Measurements from ENCODE around the gene PCDHB7.
"Not testable (repeated sequence)": the region's sequence is repeated elsewhere in the genome, so short reads cannot be mapped to it uniquely, and the experiment has no call there.

The PCDHB7 gene

DNA sequence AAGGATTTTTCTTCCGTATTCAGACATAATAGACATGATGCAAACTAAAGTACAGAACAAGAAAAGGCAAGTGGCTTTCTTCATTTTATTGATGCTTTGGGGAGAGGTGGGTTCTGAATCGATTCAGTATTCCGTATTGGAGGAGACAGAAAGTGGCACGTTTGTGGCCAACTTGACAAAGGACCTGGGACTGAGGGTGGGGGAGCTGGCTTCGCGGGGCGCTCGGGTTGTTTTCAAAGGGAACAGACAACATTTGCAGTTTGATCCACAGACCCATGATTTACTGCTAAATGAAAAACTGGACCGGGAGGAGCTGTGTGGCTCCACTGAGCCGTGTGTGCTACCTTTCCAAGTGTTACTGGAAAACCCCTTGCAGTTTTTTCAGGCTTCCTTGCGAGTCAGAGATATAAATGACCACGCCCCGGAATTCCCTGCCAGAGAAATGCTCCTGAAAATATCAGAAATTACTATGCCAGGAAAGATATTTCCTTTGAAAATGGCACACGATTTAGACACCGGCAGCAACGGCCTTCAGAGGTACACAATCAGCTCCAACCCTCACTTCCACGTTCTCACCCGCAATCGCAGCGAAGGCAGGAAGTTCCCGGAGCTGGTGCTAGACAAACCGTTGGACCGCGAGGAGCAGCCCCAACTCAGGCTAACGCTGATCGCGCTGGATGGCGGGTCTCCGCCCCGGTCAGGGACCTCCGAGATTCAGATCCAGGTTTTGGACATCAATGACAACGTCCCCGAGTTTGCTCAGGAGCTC lies 22.0 kb upstream of the PCDHB7 start:
- no peak for DNase-seq (ENCODE audit: low read depth)
- TF ChIP-seq, protein P1, sequence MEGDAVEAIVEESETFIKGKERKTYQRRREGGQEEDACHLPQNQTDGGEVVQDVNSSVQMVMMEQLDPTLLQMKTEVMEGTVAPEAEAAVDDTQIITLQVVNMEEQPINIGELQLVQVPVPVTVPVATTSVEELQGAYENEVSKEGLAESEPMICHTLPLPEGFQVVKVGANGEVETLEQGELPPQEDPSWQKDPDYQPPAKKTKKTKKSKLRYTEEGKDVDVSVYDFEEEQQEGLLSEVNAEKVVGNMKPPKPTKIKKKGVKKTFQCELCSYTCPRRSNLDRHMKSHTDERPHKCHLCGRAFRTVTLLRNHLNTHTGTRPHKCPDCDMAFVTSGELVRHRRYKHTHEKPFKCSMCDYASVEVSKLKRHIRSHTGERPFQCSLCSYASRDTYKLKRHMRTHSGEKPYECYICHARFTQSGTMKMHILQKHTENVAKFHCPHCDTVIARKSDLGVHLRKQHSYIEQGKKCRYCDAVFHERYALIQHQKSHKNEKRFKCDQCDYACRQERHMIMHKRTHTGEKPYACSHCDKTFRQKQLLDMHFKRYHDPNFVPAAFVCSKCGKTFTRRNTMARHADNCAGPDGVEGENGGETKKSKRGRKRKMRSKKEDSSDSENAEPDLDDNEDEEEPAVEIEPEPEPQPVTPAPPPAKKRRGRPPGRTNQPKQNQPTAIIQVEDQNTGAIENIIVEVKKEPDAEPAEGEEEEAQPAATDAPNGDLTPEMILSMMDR (IDR thresholded peaks at IDR 0.05; ENCODE audit: low read depth, low read length, missing control alignments): no peak

DNA sequence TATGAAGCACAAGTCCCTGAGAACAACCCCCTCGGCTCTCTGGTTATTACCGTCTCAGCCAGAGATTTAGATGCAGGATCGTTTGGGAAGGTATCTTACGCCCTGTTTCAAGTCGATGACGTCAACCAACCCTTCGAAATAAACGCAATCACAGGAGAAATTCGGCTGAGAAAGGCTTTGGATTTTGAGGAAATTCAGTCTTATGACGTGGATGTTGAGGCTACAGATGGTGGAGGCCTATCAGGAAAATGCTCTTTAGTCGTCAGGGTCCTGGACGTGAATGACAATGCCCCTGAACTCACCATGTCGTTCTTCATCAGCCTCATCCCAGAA lies 21.5 kb upstream of the PCDHB7 start:
- DNase-seq (ENCODE audit: low read depth): no peak
- TF ChIP-seq, protein P1 (IDR thresholded peaks at IDR 0.05; ENCODE audit: low read depth, low read length, missing control alignments): no peak
- H3K4me3 ChIP-seq (ENCODE audit: low read depth, low read length): no peak overlapping the region

More for the DNA sequence above, 22.0 kb upstream of the PCDHB7 start:
- no peak overlapping the region for H3K4me3 ChIP-seq (ENCODE audit: low read depth, low read length)

DNA sequence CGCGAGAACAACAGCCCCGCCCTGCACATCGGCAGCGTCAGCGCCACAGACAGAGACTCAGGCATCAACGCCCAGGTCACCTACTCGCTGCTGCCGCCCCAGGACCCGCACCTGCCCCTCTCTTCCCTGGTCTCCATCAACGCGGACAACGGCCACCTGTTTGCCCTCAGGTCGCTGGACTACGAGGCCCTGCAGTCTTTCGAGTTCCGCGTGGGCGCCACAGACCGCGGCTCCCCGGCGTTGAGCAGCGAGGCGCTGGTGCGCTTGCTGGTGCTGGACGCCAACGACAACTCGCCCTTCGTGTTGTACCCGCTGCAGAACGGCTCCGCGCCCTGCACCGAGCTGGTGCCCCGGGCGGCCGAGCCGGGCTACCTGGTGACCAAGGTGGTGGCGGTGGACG lies 20.8 kb upstream of the PCDHB7 start:
- not testable (repeated sequence) for H3K4me3 ChIP-seq (ENCODE audit: low read depth, low read length); DNase-seq (ENCODE audit: low read depth)

DNA sequence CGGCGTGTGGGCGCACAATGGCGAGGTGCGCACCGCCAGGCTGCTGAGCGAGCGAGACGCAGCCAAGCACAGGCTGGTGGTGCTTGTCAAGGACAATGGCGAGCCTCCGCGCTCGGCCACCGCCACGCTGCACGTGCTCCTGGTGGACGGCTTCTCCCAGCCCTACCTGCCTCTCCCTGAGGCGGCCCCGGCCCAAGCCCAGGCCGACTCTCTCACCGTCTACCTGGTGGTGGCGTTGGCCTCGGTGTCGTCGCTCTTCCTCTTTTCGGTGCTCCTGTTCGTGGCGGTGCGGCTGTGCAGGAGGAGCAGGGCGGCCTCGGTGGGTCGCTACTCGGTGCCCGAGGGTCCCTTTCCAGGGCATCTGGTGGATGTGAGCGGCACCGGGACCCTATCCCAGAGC lies 20.3 kb upstream of the PCDHB7 start:
- H3K4me3 ChIP-seq (ENCODE audit: low read depth, low read length); DNase-seq (ENCODE audit: low read depth): not testable (repeated sequence)

DNA sequence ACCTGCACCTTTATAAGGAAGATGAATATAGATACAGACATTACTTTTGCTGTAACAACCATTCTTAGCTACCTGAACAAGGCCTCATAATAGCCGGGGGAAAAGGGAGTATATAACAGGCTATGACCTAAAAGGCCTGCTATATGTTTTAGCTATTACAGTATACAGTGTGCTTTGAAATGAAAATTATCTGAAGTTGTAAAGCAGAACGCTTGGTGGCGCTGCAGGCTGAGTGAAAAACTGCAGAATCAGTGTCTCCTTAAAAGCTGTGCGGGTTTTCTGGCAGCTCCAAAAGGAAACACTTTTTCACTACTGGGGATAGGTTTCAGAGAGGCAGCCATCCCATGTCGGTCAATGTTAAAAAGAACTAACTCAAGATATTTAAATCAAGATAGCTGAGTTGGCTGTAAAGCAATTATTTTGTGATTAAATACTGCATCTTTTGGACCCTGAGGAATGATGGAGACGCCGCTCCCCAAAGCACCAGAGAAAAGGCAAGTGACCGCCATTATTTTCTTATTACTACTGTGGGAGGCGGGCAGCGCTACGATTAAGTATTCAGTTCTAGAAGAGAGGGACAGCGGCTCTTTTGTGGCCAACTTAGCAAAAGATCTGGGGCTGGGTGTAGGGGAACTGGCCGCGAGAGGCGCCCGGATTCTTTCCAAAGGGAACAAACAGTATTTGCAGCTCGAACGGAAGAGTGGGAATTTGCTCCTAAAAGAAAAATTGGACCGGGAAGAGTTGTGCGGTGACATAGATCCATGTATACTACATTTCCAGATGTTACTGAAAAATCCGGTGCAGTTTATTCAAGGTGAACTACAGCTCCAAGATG lies 16.7 kb upstream of the PCDHB7 start:
- DNase-seq (ENCODE audit: low read depth): no peak
- H3K4me3 ChIP-seq (ENCODE audit: low read depth, low read length): no peak overlapping the region
- TF ChIP-seq, protein P1 (IDR thresholded peaks at IDR 0.05; ENCODE audit: low read depth, low read length, missing control alignments): peak; percentile 1

DNA sequence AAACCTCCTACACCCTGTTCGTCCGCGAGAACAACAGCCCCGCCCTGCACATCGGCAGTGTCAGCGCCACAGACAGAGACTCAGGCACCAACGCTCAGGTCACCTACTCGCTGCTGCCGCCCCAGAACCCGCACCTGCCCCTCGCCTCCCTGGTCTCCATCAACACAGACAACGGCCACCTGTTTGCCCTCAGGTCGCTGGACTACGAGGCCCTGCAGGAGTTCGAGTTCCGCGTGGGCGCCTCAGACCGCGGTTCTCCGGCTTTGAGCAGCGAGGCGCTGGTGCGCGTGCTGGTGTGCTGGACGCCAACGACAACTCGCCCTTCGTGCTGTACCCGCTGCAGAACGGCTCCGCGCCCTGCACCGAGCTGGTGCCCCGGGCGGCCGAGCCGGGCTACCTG lies 15.1 kb upstream of the PCDHB7 start:
- H3K4me3 ChIP-seq (ENCODE audit: low read depth, low read length); DNase-seq (ENCODE audit: low read depth): not testable (repeated sequence)

DNA sequence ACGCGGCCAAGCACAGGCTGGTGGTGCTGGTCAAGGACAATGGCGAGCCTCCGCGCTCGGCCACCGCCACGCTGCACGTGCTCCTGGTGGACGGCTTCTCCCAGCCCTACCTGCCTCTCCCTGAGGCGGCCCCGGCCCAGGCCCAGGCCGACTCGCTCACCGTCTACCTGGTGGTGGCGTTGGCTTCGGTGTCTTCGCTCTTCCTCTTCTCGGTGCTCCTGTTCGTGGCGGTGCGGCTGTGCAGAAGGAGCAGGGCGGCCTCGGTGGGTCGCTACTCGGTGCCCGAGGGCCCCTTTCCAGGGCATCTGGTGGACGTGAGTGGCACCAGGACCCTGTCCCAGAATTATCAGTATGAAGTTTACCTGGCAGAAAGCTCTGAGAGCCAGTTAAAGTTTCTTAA lies 14.5 kb upstream of the PCDHB7 start:
- DNase-seq (ENCODE audit: low read depth); H3K4me3 ChIP-seq (ENCODE audit: low read depth, low read length): not testable (repeated sequence)

DNA sequence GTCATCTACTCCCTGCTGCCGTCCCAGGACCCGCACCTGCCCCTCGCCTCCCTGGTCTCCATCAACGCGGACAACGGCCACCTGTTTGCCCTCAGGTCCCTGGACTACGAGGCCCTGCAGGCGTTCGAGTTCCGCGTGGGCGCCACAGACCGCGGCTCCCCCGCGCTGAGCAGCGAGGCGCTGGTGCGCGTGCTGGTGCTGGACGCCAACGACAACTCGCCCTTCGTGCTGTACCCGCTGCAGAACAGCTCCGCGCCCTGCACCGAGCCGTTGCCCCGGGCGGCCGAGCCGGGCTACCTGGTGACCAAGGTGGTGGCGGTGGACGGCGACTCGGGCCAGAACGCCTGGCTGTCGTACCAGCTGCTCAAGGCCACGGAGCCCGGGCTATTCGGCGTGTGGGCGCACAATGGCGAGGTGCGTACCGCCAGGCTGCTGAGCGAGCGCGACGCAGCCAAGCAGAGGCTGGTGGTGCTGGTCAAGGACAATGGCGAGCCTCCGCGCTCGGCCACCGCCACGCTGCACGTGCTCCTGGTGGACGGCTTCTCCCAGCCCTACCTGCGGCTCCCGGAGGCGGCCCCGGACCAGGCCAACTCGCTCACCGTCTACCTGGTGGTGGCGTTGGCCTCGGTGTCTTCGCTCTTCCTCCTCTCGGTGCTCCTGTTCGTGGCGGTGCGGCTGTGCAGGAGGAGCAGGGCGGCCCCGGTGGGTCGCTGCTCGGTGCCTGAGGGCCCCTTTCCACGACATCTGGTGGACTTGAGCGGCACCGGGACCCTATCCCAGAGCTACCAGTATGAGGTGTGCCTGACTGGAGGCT lies 2.1 kb downstream of the PCDHB7 start:
- H3K4me3 ChIP-seq (ENCODE audit: low read depth, low read length); DNase-seq (ENCODE audit: low read depth): not testable (repeated sequence)

DNA sequence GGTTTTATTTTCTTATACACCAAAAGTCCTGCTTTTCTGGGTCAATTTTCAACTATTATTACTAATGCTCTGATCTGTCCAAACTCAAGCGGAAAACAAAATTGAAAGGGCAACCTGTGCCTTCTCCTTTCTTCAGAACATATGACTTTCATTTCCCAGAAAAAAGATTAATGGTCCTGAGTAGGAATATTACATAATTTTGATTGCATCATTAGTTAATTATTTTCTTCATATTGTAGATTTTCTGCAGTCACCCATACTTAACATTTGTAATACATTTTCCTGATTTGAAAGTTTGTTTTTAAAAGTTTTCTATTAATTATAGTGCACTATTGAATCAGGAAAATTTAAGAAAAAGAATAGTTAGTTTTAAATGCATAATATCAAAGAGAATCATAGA lies 3.5 kb downstream of the PCDHB7 start:
- DNase-seq (ENCODE audit: low read depth): no peak
- no peak overlapping the region for H3K4me3 ChIP-seq (ENCODE audit: low read depth, low read length)
- TF ChIP-seq, protein P1 (IDR thresholded peaks at IDR 0.05; ENCODE audit: low read depth, low read length, missing control alignments): no peak

DNA sequence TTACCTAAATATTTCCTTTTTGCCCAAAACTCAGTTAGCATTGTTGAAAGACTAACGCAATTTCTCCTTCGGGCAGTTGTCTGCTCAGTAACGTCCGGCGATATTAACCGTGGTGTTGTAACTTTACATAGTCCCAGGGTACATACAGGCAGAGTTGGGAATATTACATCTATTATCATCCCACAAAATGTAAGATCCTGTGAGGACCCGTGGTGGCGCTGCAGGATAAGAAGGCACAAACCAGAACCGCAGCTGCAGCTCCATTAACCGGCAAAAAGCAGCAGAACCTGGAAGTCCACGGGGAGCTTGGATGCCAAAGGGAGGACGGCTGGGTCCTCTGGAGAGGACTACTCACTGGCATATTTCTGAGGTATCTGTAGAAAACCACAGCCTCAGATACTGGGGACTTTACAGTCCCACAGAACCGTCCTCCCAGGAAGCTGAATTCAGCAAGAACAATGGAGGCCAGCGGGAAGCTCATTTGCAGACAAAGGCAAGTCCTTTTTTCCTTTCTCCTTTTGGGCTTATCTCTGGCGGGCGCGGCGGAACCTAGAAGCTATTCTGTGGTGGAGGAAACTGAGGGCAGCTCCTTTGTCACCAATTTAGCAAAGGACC lies 5.2 kb downstream of the PCDHB7 start, which contains the start of gene PCDHB8:
Gene PCDHB8 (plus strand): TSS at position 214 of the 615 bp plus-strand sequence. CDS start 245 bp downstream, at position 459.
- H3K4me3 ChIP-seq (ENCODE audit: low read depth, low read length); DNase-seq (ENCODE audit: low read depth): not testable (repeated sequence)

DNA sequence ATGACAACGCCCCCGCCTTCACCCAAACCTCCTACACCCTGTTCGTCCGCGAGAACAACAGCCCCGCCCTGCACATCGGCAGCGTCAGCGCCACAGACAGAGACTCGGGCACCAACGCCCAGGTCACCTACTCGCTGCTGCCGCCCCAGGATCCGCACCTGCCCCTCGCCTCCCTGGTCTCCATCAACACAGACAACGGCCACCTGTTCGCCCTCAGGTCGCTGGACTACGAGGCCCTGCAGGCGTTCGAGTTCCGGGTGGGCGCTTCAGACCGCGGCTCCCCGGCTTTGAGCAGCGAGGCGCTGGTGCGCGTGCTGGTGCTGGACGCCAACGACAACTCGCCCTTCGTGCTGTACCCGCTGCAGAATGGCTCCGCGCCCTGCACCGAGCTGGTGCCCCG lies 6.9 kb downstream of the PCDHB7 start:
- not testable (repeated sequence) for DNase-seq (ENCODE audit: low read depth); H3K4me3 ChIP-seq (ENCODE audit: low read depth, low read length)

DNA sequence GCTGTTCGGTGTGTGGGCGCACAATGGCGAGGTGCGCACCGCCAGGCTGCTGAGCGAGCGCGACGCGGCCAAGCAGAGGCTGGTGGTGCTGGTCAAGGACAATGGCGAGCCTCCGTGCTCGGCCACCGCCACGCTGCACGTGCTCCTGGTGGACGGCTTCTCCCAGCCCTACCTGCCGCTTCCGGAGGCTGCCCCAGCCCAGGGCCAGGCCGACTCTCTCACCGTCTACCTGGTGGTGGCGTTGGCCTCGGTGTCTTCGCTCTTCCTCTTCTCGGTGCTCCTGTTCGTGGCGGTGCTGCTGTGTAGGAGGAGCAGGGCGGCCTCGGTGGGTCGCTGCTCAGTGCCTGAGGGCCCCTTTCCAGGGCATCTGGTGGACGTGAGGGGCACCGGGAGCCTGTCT lies 7.4 kb downstream of the PCDHB7 start:
- not testable (repeated sequence) for DNase-seq (ENCODE audit: low read depth); H3K4me3 ChIP-seq (ENCODE audit: low read depth, low read length)
